B cell (primary cell): ENCODE measurements around the gene GMCL1.

Experiments
- CTCF ChIP-seq: fragments of 200-600 bp; IDR thresholded peaks from one replicate; pipeline ENCODE4 v1.8.0; 2022; ENCODE audit warnings: antibody characterized with exemption, mild to moderate bottlenecking
- EZH2 ChIP-seq: IDR thresholded peaks from 2 replicates; pipeline ENCODE4 v1.6.1; 2012; ENCODE audit warnings: borderline replicate concordance, low read depth, mild to moderate bottlenecking, moderate library complexity, low read length; ENCODE audit not compliant: insufficient read depth, poor library complexity, severe bottlenecking

GRCh38 chr2:69843993-69844392, 14.5 kb downstream of the GMCL1 start:
- TF ChIP-seq CTCF (no peak), EZH2 (no peak)
